A673 (cell line): Measurements from ENCODE around the gene TSPAN15. TPM values are rescaled to one million over a fixed set of nuclear protein-coding genes. Genes with fewer than 3 reads are reported as not detected.

ENCODE experiments used
- BruUV-seq: library from RNA; stranded (reverse); fragments of 400-500 nt; replicated peaks from 2 replicates; lab custom pipeline; 2021; lab: Mats Ljungman, UMichigan
- CTCF ChIA-PET: fragments of 300-600 bp; sonication (Branson Sonifier 250); formaldehyde crosslinking; loops from one replicate; lab custom pipeline; 2022; ENCODE audit warnings: antibody characterized with exemption; lab: Charles Lee
- POLR2A ChIA-PET: fragments of 300-600 bp; sonication (Branson Sonifier 250); formaldehyde crosslinking; loops from one replicate; lab custom pipeline; 2022; ENCODE audit warnings: antibody characterized with exemption; ENCODE audit not compliant: low non-redundant PET; lab: Charles Lee
- DNase-seq: peaks from one replicate; pipeline ENCODE4 v3.0.0-alpha.2; 2015; ENCODE audit warnings: low spot score
- H3K27ac ChIP-seq: fragments of 200-600 bp; sonication (generic); 2 replicates; pipeline ENCODE4 v1.5.1; 2016; ENCODE audit warnings: mixed run types, low read depth, mild to moderate bottlenecking, mixed read lengths, antibody characterized with exemption, low read length; ENCODE audit not compliant: poor library complexity, severe bottlenecking
- H3K27me3 ChIP-seq: fragments of 200-600 bp; sonication (generic); replicated peaks from 2 replicates; pipeline ENCODE4 v1.6.1; 2017; ENCODE audit warnings: mixed run types, low read depth, mild to moderate bottlenecking, mixed read lengths, antibody characterized with exemption, low read length; ENCODE audit not compliant: insufficient read depth, poor library complexity
- H3K36me3 ChIP-seq: fragments of 200-600 bp; sonication (generic); 2 replicates; pipeline ENCODE4 v1.6.1; 2016; ENCODE audit warnings: mixed run types, mild to moderate bottlenecking, mixed read lengths, antibody characterized with exemption, low read length; ENCODE audit not compliant: insufficient read depth, poor library complexity, severe bottlenecking
- H3K4me1 ChIP-seq: fragments of 200-600 bp; sonication (generic); 2 replicates; pipeline ENCODE4 v1.6.1; 2017; ENCODE audit warnings: mixed run types, mild to moderate bottlenecking, mixed read lengths, antibody characterized with exemption, low read length; ENCODE audit not compliant: insufficient read depth, poor library complexity, severe bottlenecking
- H3K4me3 ChIP-seq: fragments of 200-600 bp; sonication (generic); 2 replicates; pipeline ENCODE4 v1.5.1; 2016; ENCODE audit warnings: low read depth, mixed run types, mild to moderate bottlenecking, mixed read lengths, low read length; ENCODE audit not compliant: poor library complexity, severe bottlenecking
- H3K9me3 ChIP-seq: fragments of 200-600 bp; sonication (generic); 2 replicates; pipeline ENCODE4 v1.6.1; 2016; ENCODE audit warnings: mixed run types, low read depth, mild to moderate bottlenecking, mixed read lengths, antibody characterized with exemption, low read length; ENCODE audit not compliant: poor library complexity, severe bottlenecking
- EZH2 ChIP-seq: fragments of 200-600 bp; sonication (generic); IDR thresholded peaks from 2 replicates; pipeline ENCODE4 v1.6.1; 2017; ENCODE audit warnings: borderline replicate concordance, low read depth, mild to moderate bottlenecking, mixed read lengths, antibody characterized with exemption, low read length; ENCODE audit not compliant: poor library complexity, severe bottlenecking
- intact Hi-C: fragments of 100-400 bp; cut with micrococcal nuclease; formaldehyde crosslinking; loops from one replicate; pipeline ENCODE4 v1.10.0; 2022; ENCODE audit not compliant: unreplicated experiment
- total RNA-seq: library from RNA; stranded (reverse); gene quantifications from 2 replicates; pipeline ENCODE4 v1.2.3, GENCODE V29; 2021
- TF ChIP-seq, protein P1 (sequence below): fragments of 300-800, 200-600 bp; sonication (generic); conservative IDR thresholded peaks from 2 replicates; pipeline ENCODE4 v1.5.1; 2017; ENCODE audit warnings: low read depth, mild to moderate bottlenecking, antibody characterized with exemption, low read length, moderate library complexity, mixed read lengths

Gene TSPAN15
- total RNA-seq, 1 experiment from 2014 or later: 2.1 TPM

DNA sequence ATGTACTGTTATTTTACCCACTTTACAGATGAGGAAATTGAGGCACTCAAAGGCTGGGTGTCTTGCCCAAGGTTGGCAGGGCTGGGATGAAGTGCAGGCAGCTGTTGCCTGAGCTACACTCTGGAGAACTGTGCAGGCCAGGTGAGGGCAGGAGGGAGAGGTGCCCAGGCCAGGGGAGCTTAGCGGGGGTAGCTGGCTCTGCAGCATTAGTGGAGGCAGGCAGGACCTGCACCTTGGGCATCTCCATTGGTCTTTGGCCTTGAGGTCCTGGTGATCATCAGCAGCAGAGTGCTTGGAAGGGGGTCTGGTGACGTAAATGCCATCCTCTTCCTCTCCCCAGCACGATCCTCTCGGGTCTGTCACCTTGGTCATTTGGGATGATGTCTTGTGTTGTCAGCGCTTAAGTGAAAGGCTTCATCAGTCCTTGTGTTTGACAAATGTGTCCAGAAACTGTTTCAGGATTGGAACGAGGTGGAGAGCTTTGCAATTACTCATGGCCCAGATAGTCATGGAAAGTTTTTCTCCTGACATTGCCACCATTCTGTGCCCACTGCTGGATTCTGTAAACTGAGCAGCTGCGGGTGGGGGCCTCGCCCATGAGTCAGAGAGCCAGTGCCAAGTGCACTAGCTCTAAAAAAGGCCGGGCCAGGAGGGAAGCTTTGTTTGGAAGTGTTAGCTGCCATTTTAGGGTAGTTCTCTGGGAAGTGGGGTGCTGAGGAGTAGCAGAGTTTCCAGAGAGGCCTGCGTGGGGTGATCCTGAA lies 47.6 kb downstream of the TSPAN15 start:
- no peaks in the 10 kb centered on the region for H3K9me3 ChIP-seq
- TF ChIP-seq, protein P1, sequence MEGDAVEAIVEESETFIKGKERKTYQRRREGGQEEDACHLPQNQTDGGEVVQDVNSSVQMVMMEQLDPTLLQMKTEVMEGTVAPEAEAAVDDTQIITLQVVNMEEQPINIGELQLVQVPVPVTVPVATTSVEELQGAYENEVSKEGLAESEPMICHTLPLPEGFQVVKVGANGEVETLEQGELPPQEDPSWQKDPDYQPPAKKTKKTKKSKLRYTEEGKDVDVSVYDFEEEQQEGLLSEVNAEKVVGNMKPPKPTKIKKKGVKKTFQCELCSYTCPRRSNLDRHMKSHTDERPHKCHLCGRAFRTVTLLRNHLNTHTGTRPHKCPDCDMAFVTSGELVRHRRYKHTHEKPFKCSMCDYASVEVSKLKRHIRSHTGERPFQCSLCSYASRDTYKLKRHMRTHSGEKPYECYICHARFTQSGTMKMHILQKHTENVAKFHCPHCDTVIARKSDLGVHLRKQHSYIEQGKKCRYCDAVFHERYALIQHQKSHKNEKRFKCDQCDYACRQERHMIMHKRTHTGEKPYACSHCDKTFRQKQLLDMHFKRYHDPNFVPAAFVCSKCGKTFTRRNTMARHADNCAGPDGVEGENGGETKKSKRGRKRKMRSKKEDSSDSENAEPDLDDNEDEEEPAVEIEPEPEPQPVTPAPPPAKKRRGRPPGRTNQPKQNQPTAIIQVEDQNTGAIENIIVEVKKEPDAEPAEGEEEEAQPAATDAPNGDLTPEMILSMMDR: no peak
- TF ChIP-seq EZH2: no peak
- ChIA-PET POLR2A (no interaction called here), CTCF (no interaction called here)
- no peaks in the 10 kb centered on the region for H3K4me1 ChIP-seq
- DNase-seq: no peak
- intact Hi-C loops: no loop called here
- no peaks in the 10 kb centered on the region for H3K36me3 ChIP-seq
- no peak overlapping the region for H3K4me3 ChIP-seq
- H3K27ac ChIP-seq: no peak overlapping the region
- no peaks in the 10 kb centered on the region for H3K27me3 ChIP-seq
- BruUV-seq: no TSS peak

DNA sequence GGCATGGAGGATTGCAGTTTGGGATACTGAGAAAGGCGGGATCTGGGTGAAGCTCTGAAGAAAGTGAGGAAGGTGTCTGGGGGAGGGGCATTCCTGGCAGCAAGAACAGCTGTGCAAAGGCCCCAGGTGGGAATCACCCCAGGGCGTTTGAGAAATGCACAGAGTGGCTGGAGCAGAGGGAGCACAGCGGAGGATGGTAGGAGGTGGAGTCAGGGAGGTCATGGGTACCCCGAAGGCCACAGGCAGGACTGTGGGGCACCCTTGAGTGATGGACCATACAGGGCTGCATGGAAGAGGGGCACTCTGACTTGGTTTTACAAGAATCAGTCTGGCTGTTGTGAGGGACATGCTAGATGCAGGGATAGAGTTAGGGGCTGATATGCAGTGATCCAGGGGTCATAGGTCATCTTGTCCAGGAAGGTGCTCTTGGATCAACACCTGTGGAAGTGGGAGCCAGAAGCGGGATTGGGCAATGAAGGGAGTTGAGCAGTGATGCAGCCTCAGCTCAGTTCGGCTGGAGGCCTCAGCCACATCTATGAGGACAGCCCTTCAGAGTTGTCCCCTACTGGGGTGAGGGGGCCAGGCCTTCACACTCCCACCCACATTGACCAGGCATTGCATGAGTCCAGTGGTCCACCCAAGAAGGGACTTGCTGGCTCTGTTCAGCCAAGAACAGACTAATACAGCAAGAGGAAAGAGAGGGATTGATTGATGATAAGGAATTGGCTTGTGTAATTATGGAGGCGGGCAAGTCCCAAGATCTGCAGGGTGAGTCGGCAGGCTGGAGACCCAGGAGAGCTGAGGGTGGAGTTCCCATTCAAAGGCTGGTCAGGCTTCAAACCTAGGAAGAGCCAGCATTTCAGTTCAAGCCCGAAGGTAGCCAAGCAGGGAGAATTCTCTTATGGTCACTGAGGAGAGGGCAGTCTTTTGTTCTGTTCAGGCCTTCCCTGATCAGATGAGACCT lies 48.7 kb downstream of the TSPAN15 start:
- Histone ChIP-seq H3K36me3 (no peaks in the 10 kb centered on the region), H3K27me3 (no peaks in the 10 kb centered on the region), H3K9me3 (no peaks in the 10 kb centered on the region), H3K4me1 (no peaks in the 10 kb centered on the region), H3K27ac (no peak overlapping the region), H3K4me3 (no peak overlapping the region)
- CTCF ChIA-PET: no interaction called here
- POLR2A ChIA-PET: no interaction called here
- DNase-seq: no peak
- intact Hi-C loops: no loop called here
- TF ChIP-seq EZH2: no peak
- TF ChIP-seq, protein P1: no peak
- BruUV-seq: no TSS peak

DNA sequence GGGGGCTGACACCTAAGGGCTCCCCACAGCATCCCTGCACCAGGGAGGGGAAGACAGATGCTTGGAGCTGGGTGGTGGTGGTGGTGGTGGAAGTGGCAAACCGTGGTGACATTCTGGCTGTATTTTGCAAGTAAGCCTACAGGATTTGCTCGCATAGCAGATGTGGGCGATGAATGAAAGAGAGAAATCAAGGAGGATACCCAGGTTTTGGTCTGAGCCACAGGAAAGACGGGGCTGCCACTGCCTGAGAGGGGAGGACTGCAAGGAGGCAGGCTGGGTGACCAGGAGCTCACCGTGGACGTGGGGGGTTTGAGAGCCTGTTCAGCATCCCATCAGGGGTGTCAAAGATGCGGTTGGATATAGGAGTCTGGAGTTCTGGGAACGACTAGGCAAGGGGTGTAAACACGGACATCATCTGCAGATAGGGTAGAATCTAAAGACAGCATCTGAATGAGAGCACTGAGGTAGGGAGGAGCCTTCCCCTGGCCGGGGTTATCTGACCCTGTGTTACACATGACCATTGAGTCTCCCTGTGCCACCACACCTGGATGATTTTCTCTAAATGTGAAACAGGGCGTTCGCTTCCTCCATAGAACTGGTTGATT lies 49.7 kb downstream of the TSPAN15 start:
- TF ChIP-seq EZH2: no peak
- TF ChIP-seq, protein P1: no peak
- BruUV-seq: no TSS peak
- CTCF ChIA-PET: no interaction called here
- POLR2A ChIA-PET: no interaction called here
- Histone ChIP-seq H3K36me3 (no peaks in the 10 kb centered on the region), H3K9me3 (no peaks in the 10 kb centered on the region), H3K4me3 (no peak overlapping the region), H3K4me1 (no peaks in the 10 kb centered on the region), H3K27me3 (no peaks in the 10 kb centered on the region), H3K27ac (no peak overlapping the region)
- DNase-seq: no peak
- intact Hi-C loops: no loop called here
